Motor neuron (in vitro differentiated cells): ENCODE results near the gene HAUS2. TPM values are rescaled to one million over a fixed set of nuclear protein-coding genes. Genes with fewer than 3 reads are reported as not detected.

Experiments
- ATAC-seq, 8 experiments: fragments of 200-7000 bp; cut with Tn5 transposase; replicated peaks in 6 of 8; 2 replicates each; pipeline ENCODE4 v1.8.0; 2021; ENCODE audit warnings: mild to moderate bottlenecking in 8 of 8, moderate library complexity in 8 of 8
- H3K27ac ChIP-seq, 2 donors: fragments of 250-450 bp; sonication (Bioruptor Pico); 2 replicates each; pipeline ENCODE4 v1.9.0; 2021; ENCODE audit warnings: antibody characterized with exemption in 2 of 2, mild to moderate bottlenecking in 2 of 2, moderate library complexity in 1 of 2
- H3K4me1 ChIP-seq, 2 donors: fragments of 250-450 bp; sonication (Bioruptor Pico); replicated peaks in 1 of 2; 2 replicates each; pipeline ENCODE4 v1.6.1; 2021; ENCODE audit warnings: antibody characterized with exemption in 2 of 2, mild to moderate bottlenecking in 2 of 2, moderate library complexity in 1 of 2
- H3K4me3 ChIP-seq, 5 donors: fragments of 250-450 bp; sonication (Bioruptor Pico); 2 replicates each; pipeline ENCODE4 v1.9.0; 2021; ENCODE audit warnings: antibody characterized with exemption in 5 of 5, mild to moderate bottlenecking in 5 of 5, moderate library complexity in 4 of 5
- WGBS, 10 experiments: fragments of 450-650 bp; shearing (Covaris generic); methylation state at CpG; one replicate each; pipeline ENCODE4 v1.0.0; 2022; 5-methylcytosine and 5-hydroxymethylcytosine counted together
- in situ Hi-C, 9 experiments: fragments of 400-800 bp; cut with MboI; loops; one replicate each; pipeline ENCODE4 v1.15.0; 2021; ENCODE audit warnings: low sequenced_read_pairs in 9 of 9, low pct_unique_long_range_greater_than_20kb in 2 of 9; ENCODE audit not compliant: unreplicated experiment in 9 of 9
- total RNA-seq, 8 experiments: library from RNA; unstranded; fragments of 300-600 nt; gene quantifications; 2 replicates each; pipeline versions ENCODE4 v1.2.3 to v1.2.4, GENCODE V29; 2022

The HAUS2 gene
- total RNA-seq, 8 experiments from 2014 or later, result 13.0 to 35.6 (median 19.2) TPM

DNA sequence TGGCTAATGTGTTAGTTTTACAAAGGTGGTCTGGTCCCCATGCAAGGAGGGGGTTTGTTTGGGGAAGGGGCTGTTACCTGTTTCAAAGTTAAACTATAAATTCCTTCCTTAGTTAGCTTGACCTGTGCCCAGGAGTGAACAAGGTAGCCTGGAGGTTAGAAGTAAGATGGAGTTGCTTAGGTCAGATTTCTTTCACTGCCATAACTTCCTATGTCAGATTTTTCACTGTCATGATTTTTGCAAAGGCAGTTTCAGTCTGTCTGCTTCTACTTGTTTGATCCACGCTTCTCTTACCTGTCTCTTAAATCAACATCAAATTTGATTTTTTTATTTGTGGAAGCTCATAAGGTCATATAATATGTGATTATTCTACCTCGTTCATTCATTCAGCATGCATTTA is 55.3 kb downstream of the HAUS2 start:
- no peak overlapping the region for H3K27ac ChIP-seq
- peaks cover 9 to 18% of the 10 kb centered on the region in 2 donors for H3K4me1 ChIP-seq
- no peak for ATAC-seq
- in situ Hi-C loops, result no loop called here
- no peak overlapping the region for H3K4me3 ChIP-seq
- 64 to 100% (median 82%) methylated on average over 1 to 2 of the region's 2 CpGs; no CpG with 5 or more reads in 1 of the 10 experiments for WGBS, 10 experiments

DNA sequence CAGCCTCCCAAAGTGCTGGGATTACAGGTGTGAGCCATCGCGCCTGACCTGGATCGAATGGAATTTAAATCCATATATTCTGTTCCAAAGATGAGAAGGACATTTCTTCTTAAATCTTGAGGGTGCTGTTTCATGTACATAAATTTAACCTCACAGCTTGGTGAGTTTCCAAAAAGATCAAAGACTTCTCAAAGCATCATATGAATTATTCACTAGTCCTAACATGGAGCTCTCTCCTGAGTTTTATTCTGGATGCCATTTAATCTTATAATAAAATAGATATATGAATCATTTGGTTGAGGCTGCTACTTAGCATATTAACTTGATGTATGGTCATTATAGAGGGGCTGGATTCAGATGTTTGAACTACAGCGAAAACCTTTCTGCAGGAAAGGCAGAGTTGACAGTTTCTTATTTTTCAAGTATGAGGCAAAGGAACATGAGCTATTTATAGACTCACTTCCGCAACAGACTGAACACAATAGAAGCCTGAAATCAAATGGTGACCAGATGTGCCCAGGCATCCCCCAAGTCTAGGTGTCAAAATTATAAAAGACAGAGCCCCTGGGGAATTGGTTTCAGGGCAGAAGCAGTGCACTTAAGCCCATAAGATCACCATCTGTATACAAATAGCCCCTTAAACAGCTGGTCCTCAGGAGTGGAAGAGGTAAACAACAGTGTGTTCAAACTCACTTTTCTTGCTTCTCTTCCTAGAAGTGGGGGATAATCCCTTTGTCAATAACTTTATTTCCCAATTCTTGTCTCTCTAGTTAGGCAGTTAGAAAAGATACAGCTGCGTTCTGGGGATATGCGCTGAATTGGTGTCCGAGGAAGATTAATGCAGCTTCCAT is 56.5 kb downstream of the HAUS2 start:
- in situ Hi-C loops, result no loop called here
- ATAC-seq, result peak; percentile 72 to 96 (median 86)

GRCh38 chr15:42605796-42606195 is 57.2 kb downstream of the HAUS2 start:
- peaks cover 9 to 18% of the 10 kb centered on the region in 2 donors for H3K4me1 ChIP-seq
- ATAC-seq, result no peak
- no peak overlapping the region for H3K27ac ChIP-seq
- no peak overlapping the region for H3K4me3 ChIP-seq
- WGBS, 10 experiments, result 13 to 100% (median 90%) methylated on average over 1 to 3 of the region's 3 CpGs; no CpG with 5 or more reads in 2 of the 10 experiments
- in situ Hi-C loops, result no loop called here

More for the DNA sequence above, 56.5 kb downstream of the HAUS2 start:
- 26 to 100% (median 51%) methylated on average over 1 to 8 of the region's 8 CpGs for WGBS, 10 experiments
- H3K4me3 ChIP-seq, result no peak overlapping the region
- peaks cover 9 to 18% of the 10 kb centered on the region in 2 donors for H3K4me1 ChIP-seq
- H3K27ac ChIP-seq, result no peak overlapping the region

DNA sequence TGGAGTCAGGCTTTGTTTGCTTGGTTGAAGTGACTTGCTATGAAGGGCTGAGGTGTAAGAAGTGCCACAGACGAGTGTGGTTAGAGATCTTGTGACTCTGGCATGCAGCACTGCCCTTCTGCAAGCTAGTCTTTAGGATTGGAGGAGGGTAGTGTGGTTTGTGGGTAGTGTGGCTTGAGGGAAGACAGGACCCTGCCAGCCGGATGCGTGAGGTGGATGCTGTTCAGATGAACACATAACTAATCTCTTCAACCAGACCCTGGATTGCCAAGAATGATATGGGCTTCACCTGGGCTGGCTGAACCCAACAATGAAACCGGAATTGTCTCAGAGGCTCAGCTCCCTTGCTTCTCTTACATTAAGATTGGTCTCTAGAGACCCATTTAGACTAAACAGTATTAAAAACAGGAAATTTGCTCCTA is 59.5 kb downstream of the HAUS2 start:
- Histone ChIP-seq H3K27ac (no peak overlapping the region), H3K4me1 (peaks cover 9 to 18% of the 10 kb centered on the region in 2 donors), H3K4me3 (no peak overlapping the region)
- ATAC-seq, result no peak
- in situ Hi-C loops, result no loop called here
- WGBS, 10 experiments, result 0 to 100% (median 100%) methylated on average over 1 to 4 of the region's 4 CpGs; no CpG with 5 or more reads in 2 of the 10 experiments

- in situ Hi-C loops, result no loop called here
- WGBS, 10 experiments, result 43 to 98% (median 86%) methylated on average over 1 to 6 of the region's 7 CpGs; no CpG with 5 or more reads in 2 of the 10 experiments
- Histone ChIP-seq H3K4me1 (peaks cover 9 to 18% of the 10 kb centered on the region in 2 donors), H3K27ac (no peak overlapping the region), H3K4me3 (no peak overlapping the region)
- peak in 1 of 8 experiments; percentile 46 for ATAC-seq
These were observed 60.3 kb downstream of the HAUS2 start for GRCh38 chr15:42608752-42609488.

GRCh38 chr15:42611532-42611931 is 62.9 kb downstream of the HAUS2 start:
- H3K27ac ChIP-seq, result no peak overlapping the region
- in situ Hi-C loops, result no loop called here
- H3K4me1 ChIP-seq, result peaks cover 0 to 7% of the 10 kb centered on the region in 2 donors
- 50 to 100% (median 93%) methylated on average over 1 of the region's 1 CpG; no CpG with 5 or more reads in 6 of the 10 experiments for whole genome bisulfite sequencing, 10 experiments
- ATAC-seq, result no peak
- no peak overlapping the region for H3K4me3 ChIP-seq

GRCh38 chr15:42612367-42612912 is 63.8 kb downstream of the HAUS2 start:
- H3K27ac ChIP-seq, result no peak overlapping the region
- WGBS, 10 experiments, result 67 to 100% (median 86%) methylated on average over 2 to 8 of the region's 8 CpGs; no CpG with 5 or more reads in 1 of the 10 experiments
- in situ Hi-C loops, result no loop called here
- peaks cover 0 to 7% of the 10 kb centered on the region in 2 donors for H3K4me1 ChIP-seq
- no peak overlapping the region for H3K4me3 ChIP-seq
- ATAC-seq, result no peak

GRCh38 chr15:42616107-42616506 is 67.5 kb downstream of the HAUS2 start:
- Histone ChIP-seq H3K27ac (no peak overlapping the region), H3K4me1 (no peaks in the 10 kb centered on the region), H3K4me3 (no peak overlapping the region)
- no peak for ATAC-seq
- in situ Hi-C loops, result no loop called here
- 19 to 83% (median 55%) methylated on average over 1 to 2 of the region's 2 CpGs for WGBS, 10 experiments

Other genes with a start within 250 kb of the HAUS2 start
- 10 to 100 TPM in 2 of 8 experiments, 1 to 10 TPM in 4, under 1 TPM in 2; 0.81 to 30.3 (median 2.9) TPM for gene CAPN3, start 189.3 kb upstream of the HAUS2 start, total RNA-seq
- 100 to 1,000 TPM in 1 of 8 experiments, 10 to 100 TPM in 7; 15.1 to 101 (median 33.4) TPM for gene ZNF106, start 57.7 kb upstream of the HAUS2 start, total RNA-seq
- gene SNAP23, start 53.2 kb upstream of the HAUS2 start, total RNA-seq, result 10 to 100 TPM in 5 of 8 experiments, 1 to 10 TPM in 3; 5.6 to 72.9 (median 23.3) TPM
- gene LRRC57, start within 50 bp of the HAUS2 start, total RNA-seq, result 10 to 100 TPM in 7 of 8 experiments, 1 to 10 TPM in 1; 9.0 to 28.8 (median 15.0) TPM
- 10 to 100 TPM in 3 of 8 experiments, 1 to 10 TPM in 5; 1.6 to 14.3 (median 8.9) TPM for gene STARD9, start 26.8 kb downstream of the HAUS2 start, total RNA-seq
- 10 to 100 TPM in 4 of 8 experiments, 1 to 10 TPM in 4; 5.0 to 15.4 (median 10.0) TPM for gene CDAN1, start 188.3 kb downstream of the HAUS2 start, total RNA-seq